HG03354 (cell line): ENCODE results near the gene PPM1D.
"Not testable (repeated sequence)": the region's sequence is repeated elsewhere in the genome, so short reads cannot be mapped to it uniquely, and the experiment has no call there.

Source experiments
- ATAC-seq: cut with Tn5 transposase; IDR thresholded peaks from one replicate; pipeline ENCODE4 v1.9.1; 2021; ENCODE audit warnings: mild to moderate bottlenecking; ENCODE audit not compliant: unreplicated experiment, poor library complexity, severe bottlenecking

PPM1D gene

GRCh38 chr17:60592750-60593149 lies 7.2 kb upstream of the PPM1D start:
- ATAC-seq = no peak

GRCh38 chr17:60593441-60594036 lies 6.5 kb upstream of the PPM1D start:
- ATAC-seq = not testable (repeated sequence)

GRCh38 chr17:60594170-60594569 lies 5.8 kb upstream of the PPM1D start:
- ATAC-seq = not testable (repeated sequence)

DNA sequence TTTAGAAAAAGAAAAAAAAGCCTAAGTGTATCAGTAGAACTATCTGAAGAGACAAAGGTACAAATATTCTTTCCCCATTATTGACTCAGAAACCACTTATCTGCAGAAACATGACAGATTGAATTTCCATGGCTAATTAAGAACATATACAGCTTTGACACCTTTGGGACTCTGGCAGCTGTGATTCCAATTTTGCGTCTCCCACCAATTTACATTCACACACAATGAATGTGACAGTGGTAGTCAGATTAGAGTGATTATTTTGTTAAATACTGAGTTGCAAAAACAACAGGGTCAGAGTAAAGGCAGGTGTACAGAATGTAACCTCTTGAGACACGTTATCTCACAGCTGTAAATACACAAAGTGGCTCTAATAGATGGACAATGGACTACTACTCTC lies 5.3 kb upstream of the PPM1D start:
- ATAC-seq = no peak

DNA sequence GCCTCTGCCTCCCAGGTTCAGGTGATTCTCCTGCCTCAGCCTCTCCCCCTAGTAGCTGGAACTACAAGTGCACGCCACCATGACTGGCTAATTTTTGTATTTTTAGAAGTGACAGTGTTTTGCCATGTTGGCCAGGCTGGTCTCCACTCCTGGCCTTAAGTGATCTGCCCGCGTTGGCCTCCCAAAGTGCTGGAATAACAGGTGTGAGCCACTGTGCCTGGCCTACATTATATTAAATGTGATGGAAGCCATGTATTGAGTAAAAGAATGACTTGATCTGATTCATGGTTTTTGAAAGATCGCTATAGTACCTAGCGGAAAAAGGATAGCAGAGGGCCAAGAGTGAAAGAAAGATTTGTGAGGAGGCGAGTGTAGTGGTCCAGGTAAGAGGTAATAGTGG lies 2.7 kb upstream of the PPM1D start:
- ATAC-seq = no peak

GRCh38 chr17:60598001-60598736 lies 1.8 kb upstream of the PPM1D start:
- ATAC-seq = no peak

GRCh38 chr17:60599220-60599619 lies 773 bp upstream of the PPM1D start:
- ATAC-seq = no peak

GRCh38 chr17:60600490-60601446 lies 775 bp downstream of the PPM1D start:
- ATAC-seq = peak; percentile 28

GRCh38 chr17:60601447-60602384 lies 1.7 kb downstream of the PPM1D start:
- no peak for ATAC-seq

DNA sequence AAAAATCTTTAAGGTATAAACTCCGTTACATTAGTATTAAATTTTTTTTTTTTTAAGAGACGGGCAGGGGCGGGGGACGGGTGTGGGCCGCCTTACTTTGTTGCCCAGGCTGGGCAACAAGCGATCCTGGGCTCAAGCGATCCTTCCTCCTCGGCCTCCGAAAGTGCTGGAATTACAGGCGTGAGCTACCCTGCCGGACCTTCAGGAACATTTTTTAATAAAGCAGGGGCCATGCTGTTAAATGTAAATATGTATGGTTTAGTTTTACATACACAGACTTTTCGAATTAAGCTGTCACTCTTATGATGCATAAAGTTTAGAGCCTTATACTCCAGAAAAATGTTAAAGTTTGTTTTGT lies 2.4 kb downstream of the PPM1D start:
- no peak for ATAC-seq

- ATAC-seq = no peak
These were observed 2.9 kb downstream of the PPM1D start for GRCh38 chr17:60602871-60603270.

GRCh38 chr17:60603477-60603876 lies 3.5 kb downstream of the PPM1D start:
- not testable (repeated sequence) for ATAC-seq

DNA sequence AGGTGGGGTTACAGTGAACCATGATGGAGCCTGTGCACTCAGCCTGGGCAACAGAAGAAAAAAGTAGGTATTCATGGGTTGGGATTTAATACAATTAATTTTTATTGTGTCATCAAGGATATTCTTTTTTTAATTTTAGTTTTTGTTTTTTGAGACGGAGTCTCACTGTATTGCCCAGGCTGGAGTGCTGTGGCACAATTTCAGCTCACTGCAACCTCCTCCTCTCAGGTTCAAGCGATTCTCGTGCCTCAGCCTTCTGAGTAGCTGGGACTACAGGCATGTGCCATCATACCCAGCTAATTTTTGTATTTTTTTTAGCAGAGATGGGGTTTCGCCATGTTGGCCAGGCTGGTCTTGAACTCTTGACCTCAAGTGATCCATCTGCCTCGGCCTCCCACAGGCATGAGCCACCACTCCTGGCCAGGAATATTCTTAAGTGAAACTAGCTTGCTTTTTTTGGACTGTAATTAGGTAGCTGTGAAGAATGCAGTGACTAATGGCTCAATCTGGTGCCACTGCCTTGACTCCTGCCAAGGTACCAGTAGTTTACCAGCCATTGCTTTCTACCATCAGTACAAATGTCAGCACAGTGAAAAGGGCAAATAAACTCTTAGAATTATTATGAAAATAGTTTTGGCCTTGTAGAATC lies 4.8 kb downstream of the PPM1D start:
- ATAC-seq = no peak

DNA sequence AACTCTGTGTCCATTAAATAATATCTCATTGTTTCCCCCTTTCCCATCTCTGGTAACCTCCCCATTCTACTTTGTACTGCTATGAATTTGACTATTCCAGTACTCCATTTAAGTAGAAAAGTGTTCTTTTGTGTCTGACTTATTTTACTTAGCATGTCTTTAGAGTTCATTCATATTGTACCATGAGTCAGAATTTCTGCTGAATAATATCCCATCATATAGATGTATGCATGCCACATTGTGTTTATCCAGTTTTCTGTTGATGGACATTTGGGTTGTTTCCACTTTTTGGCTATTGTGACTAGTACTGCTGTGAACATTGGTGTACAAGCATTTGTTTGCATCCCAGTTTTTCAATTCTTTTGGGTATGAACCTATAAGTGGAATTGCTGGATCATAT lies 6.0 kb downstream of the PPM1D start:
- no peak for ATAC-seq

DNA sequence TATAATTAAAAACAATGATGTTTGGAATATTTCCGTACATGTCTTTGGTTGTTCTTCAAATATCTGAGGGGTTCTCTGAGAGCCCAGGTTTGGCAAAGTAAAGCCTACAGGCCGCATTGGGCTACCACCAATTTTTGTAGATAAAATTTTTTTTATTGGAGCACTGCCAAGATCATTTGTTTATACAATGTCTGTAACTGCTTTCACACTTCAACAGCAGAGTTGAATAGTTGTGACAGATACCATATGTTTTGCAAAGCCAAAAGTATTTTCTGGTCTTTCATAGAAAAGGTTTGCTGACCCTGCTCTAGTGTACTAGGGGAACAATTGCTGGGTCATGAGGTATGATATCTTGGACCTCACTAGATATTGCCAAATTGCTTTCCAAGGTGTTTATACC lies 10.5 kb downstream of the PPM1D start:
- no peak for ATAC-seq

- ATAC-seq = not testable (repeated sequence)
These were observed 11.3 kb downstream of the PPM1D start for GRCh38 chr17:60611321-60611720.

GRCh38 chr17:60613325-60613724 lies 13.3 kb downstream of the PPM1D start:
- ATAC-seq = no peak

DNA sequence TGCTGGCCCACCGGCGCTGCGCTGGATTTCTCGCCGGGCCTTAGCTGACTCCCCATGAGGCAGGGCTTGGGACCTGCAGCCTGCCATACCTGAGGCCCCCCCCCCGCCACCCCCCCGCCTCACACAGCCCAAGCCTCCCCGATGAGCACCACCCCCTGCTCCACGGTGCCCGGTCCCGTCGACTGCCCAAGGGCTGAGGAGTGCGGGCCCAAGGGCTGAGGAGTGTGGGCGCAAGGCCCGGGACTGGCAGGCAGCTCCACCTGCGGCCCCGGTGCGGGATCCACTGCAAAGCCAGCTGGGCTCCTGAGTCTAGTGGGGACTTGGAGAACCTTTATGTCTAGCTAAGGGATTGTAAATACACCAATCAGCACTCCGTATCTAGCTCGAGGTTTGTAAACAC lies 13.8 kb downstream of the PPM1D start:
- ATAC-seq = not testable (repeated sequence)

- ATAC-seq = not testable (repeated sequence)
These were observed 14.3 kb downstream of the PPM1D start for GRCh38 chr17:60614247-60614646.
